H1 (cell line): ENCODE data around the gene ELAPOR1. TPM values are rescaled to one million over a fixed set of nuclear protein-coding genes. Genes with fewer than 3 reads are reported as not detected.

ENCODE experiments used
- CTCF ChIA-PET: fragments of 300-600 bp; sonication (Branson Sonifier 250); formaldehyde crosslinking; loops from one replicate; lab custom pipeline; 2021; ENCODE audit not compliant: partially characterized antibody; lab: Charles Lee
- POLR2A ChIA-PET: fragments of 300-600 bp; sonication (Branson Sonifier 250); formaldehyde crosslinking; loops from one replicate; lab custom pipeline; 2021; ENCODE audit warnings: inconsistent platforms; ENCODE audit not compliant: partially characterized antibody; lab: Charles Lee
- DNase-seq, 2 experiments: peaks; one replicate each; pipeline versions ENCODE4 v3.0.0 to v3.0.0-alpha.2; 2010 to 2022; ENCODE audit warnings: low spot score in 2 of 2, low read depth in 1 of 2, mixed read lengths in 1 of 2
- FAIRE-seq: peaks from 2 replicates; lab custom pipeline; 2011; peaks lifted over from hg19 to GRCh38; lab: Jason Lieb, UNC
- H2AFZ ChIP-seq: 2 replicates; pipeline ENCODE4 v1.8.1; 2012; ENCODE audit warnings: low read length, inconsistent platforms
- H2AK5ac ChIP-seq: 2 replicates; pipeline ENCODE4 v1.6.1; 2013; ENCODE audit warnings: low read depth, low read length
- H2BK120ac ChIP-seq: replicated peaks from 2 replicates; pipeline ENCODE3; 2013; ENCODE audit warnings: low read depth, low read length, inconsistent platforms
- H2BK12ac ChIP-seq: 2 replicates; pipeline ENCODE4 v1.6.1; 2013; ENCODE audit warnings: low read depth, low read length
- H2BK15ac ChIP-seq: 2 replicates; pipeline ENCODE4 v1.6.1; 2013; ENCODE audit warnings: low read length
- H2BK20ac ChIP-seq: 2 replicates; pipeline ENCODE4 v1.6.1; 2013; ENCODE audit warnings: low read length
- H2BK5ac ChIP-seq: 2 replicates; pipeline ENCODE4 v1.6.1; 2013; ENCODE audit warnings: low read depth, low read length
- H3K14ac ChIP-seq: 2 replicates; pipeline ENCODE4 v1.6.1; 2013; ENCODE audit warnings: inconsistent platforms; ENCODE audit not compliant: insufficient read length
- H3K18ac ChIP-seq: 2 replicates; pipeline ENCODE4 v1.6.1; 2013; ENCODE audit warnings: low read length; ENCODE audit errors: extremely low read depth
- H3K23ac ChIP-seq: 2 replicates; pipeline ENCODE4 v1.6.1; 2013; ENCODE audit warnings: inconsistent platforms; ENCODE audit not compliant: insufficient read length
- H3K23me2 ChIP-seq: 2 replicates; pipeline ENCODE4 v1.6.1; 2013; ENCODE audit warnings: low read depth, low read length
- H3K27ac ChIP-seq: 2 replicates; pipeline ENCODE4 v1.6.1; 2011; ENCODE audit warnings: low read depth, low read length, inconsistent platforms
- H3K27me3 ChIP-seq, 4 experiments: replicated peaks in 1 of 4; 1 replicate in 1 of 4; 2 replicates in 3 of 4; pipeline versions ENCODE4 v1.6.1 to v1.8.1; 2011 to 2013; ENCODE audit warnings: low read length in 3 of 4, mild to moderate bottlenecking in 3 of 4, inconsistent platforms in 2 of 4, mixed read lengths in 2 of 4, moderate library complexity in 1 of 4; ENCODE audit not compliant: control insufficient read depth in 3 of 4, insufficient read depth in 3 of 4; ENCODE audit errors: extremely low read depth in 1 of 4
- H3K36me3 ChIP-seq, 4 experiments: 2 replicates each; pipeline versions ENCODE4 v1.6.1 to v1.8.1; 2011 to 2013; ENCODE audit warnings: mild to moderate bottlenecking in 4 of 4, low read length in 3 of 4, moderate library complexity in 2 of 4, control low read depth in 1 of 4, inconsistent platforms in 1 of 4; ENCODE audit not compliant: insufficient read depth in 4 of 4, control insufficient read depth in 2 of 4
- H3K4ac ChIP-seq: replicated peaks from 2 replicates; pipeline ENCODE3; 2013; ENCODE audit warnings: low read length, low read depth, mixed read lengths, inconsistent platforms; ENCODE audit not compliant: insufficient read length
- H3K4me1 ChIP-seq, 4 experiments: replicated peaks in 1 of 4; 1 replicate in 1 of 4; 2 replicates in 3 of 4; pipeline versions ENCODE4 v1.6.1 to v1.8.1; 2011 to 2013; ENCODE audit warnings: low read length in 3 of 4, inconsistent platforms in 2 of 4, mixed read lengths in 1 of 4; ENCODE audit not compliant: insufficient read depth in 4 of 4, control insufficient read depth in 3 of 4
- H3K4me2 ChIP-seq, 2 experiments: 2 replicates each; pipeline versions ENCODE4 v1.6.1 to v1.8.1; 2011 to 2013; ENCODE audit warnings: low read depth in 2 of 2, low read length in 2 of 2, control low read depth in 1 of 2, inconsistent platforms in 1 of 2, mild to moderate bottlenecking in 1 of 2; ENCODE audit not compliant: insufficient read depth in 1 of 2
- H3K4me3 ChIP-seq, 4 experiments: fragments of 200-600, 300-600 bp in 1 of 4; sonication (generic), shearing (Covaris generic), sonication (Bioruptor Twin) in 1 of 4; 2 replicates each; pipeline versions ENCODE4 v1.5.1 to v1.8.1; 2011 to 2016; ENCODE audit warnings: low read length in 4 of 4, low read depth in 3 of 4, control low read depth in 2 of 4, inconsistent platforms in 2 of 4, mild to moderate bottlenecking in 2 of 4, mixed read lengths in 1 of 4, moderate library complexity in 1 of 4; ENCODE audit not compliant: insufficient read depth in 2 of 4; ENCODE audit errors: extremely low read depth in 1 of 4
- H3K56ac ChIP-seq: replicated peaks from 2 replicates; pipeline ENCODE3; 2013; ENCODE audit warnings: low read depth, mild to moderate bottlenecking, mixed read lengths, low read length, inconsistent platforms; ENCODE audit not compliant: insufficient read length
- H3K79me1 ChIP-seq: 2 replicates; pipeline ENCODE4 v1.6.1; 2013; ENCODE audit warnings: low read depth, low read length, control low read depth
- H3K79me2 ChIP-seq, 2 experiments: 2 replicates each; pipeline versions ENCODE4 v1.6.1 to v1.8.1; 2012 to 2013; ENCODE audit warnings: low read length in 2 of 2, mild to moderate bottlenecking in 2 of 2, inconsistent platforms in 1 of 2; ENCODE audit not compliant: insufficient read depth in 2 of 2, control insufficient read depth in 1 of 2
- H3K9ac ChIP-seq, 4 experiments: replicated peaks in 1 of 4; 1 replicate in 1 of 4; 2 replicates in 3 of 4; pipeline versions ENCODE4 v1.6.1 to v1.8.1; 2011 to 2013; ENCODE audit warnings: low read depth in 3 of 4, low read length in 3 of 4, control low read depth in 2 of 4, mild to moderate bottlenecking in 2 of 4, moderate library complexity in 2 of 4, inconsistent platforms in 1 of 4; ENCODE audit errors: extremely low read depth in 1 of 4
- H3K9me3 ChIP-seq, 2 experiments: 2 replicates each; pipeline versions ENCODE4 v1.6.1 to v1.8.1; 2012 to 2013; ENCODE audit warnings: mild to moderate bottlenecking in 2 of 2, moderate library complexity in 2 of 2, control low read depth in 1 of 2, inconsistent platforms in 1 of 2, low read depth in 1 of 2, low read length in 1 of 2, mixed read lengths in 1 of 2; ENCODE audit not compliant: insufficient read depth in 2 of 2
- H4K20me1 ChIP-seq, 2 experiments: replicated peaks in 1 of 2; 2 replicates each; pipeline versions ENCODE3 to v1.8.1; 2011 to 2013; ENCODE audit warnings: inconsistent platforms in 2 of 2, low read length in 2 of 2, mild to moderate bottlenecking in 1 of 2; ENCODE audit not compliant: insufficient read depth in 2 of 2, control insufficient read depth in 1 of 2
- H4K5ac ChIP-seq: 2 replicates; pipeline ENCODE4 v1.6.1; 2013; ENCODE audit warnings: low read length, low read depth, mixed read lengths, inconsistent platforms; ENCODE audit not compliant: insufficient read length
- H4K8ac ChIP-seq: 2 replicates; pipeline ENCODE4 v1.8.0; 2013; ENCODE audit warnings: mild to moderate bottlenecking, moderate library complexity, low read length, inconsistent platforms; ENCODE audit not compliant: insufficient read depth; ENCODE audit errors: extremely low read depth
- H4K91ac ChIP-seq: replicated peaks from 2 replicates; pipeline ENCODE3; 2013; ENCODE audit warnings: low read length, mixed read lengths, inconsistent platforms; ENCODE audit not compliant: insufficient read length
- CBX5 ChIP-seq: fragments of 300-800, 300-1000 bp; sonication (generic); IDR thresholded peaks from 2 replicates; pipeline ENCODE4 v1.7.1; 2016; ENCODE audit warnings: antibody characterized with exemption, low read length, low read depth
- E2F6 ChIP-seq: IDR thresholded peaks from 2 replicates; pipeline ENCODE4 v1.6.1; 2012; ENCODE audit warnings: inconsistent platforms
- GTF2F1 ChIP-seq: IDR thresholded peaks from 2 replicates; pipeline ENCODE4 v1.6.1; 2012; ENCODE audit warnings: low read depth, low read length, improper control_type of control experiment, borderline replicate concordance
- HDAC2 ChIP-seq, 2 experiments: fragments of 300-600 bp in 1 of 2; sonication (generic) in 1 of 2; IDR thresholded peaks; 2 replicates each; pipeline ENCODE4 v1.6.1; 2011 to 2012; ENCODE audit warnings: low read depth in 2 of 2, low read length in 2 of 2, mild to moderate bottlenecking in 2 of 2, moderate library complexity in 2 of 2, borderline replicate concordance in 1 of 2, inconsistent platforms in 1 of 2
- KDM5A ChIP-seq: fragments of 200-600 bp; IDR thresholded peaks from 2 replicates; pipeline ENCODE4 v1.7.1; 2012; ENCODE audit warnings: mild to moderate bottlenecking, low read length, inconsistent platforms, mixed read lengths
- RFX5 ChIP-seq: IDR thresholded peaks from 2 replicates; pipeline ENCODE4 v1.6.1; 2011; ENCODE audit warnings: low read depth, low read length, improper control_type of control experiment, borderline replicate concordance
- SIX5 ChIP-seq: IDR thresholded peaks from 2 replicates; pipeline ENCODE4 v1.6.1; 2011; ENCODE audit warnings: mild to moderate bottlenecking, low read depth, low read length
- SP2 ChIP-seq: IDR thresholded peaks from 2 replicates; pipeline ENCODE4 v1.6.1; 2012; ENCODE audit warnings: mild to moderate bottlenecking, low read length, inconsistent platforms
- WGBS, 2 experiments: shearing (Covaris generic) in 1 of 2; methylation state at CpG; one replicate each; pipeline versions ENCODE4 v1.1.6 to v1.1.7; 2013 to 2015; ENCODE audit warnings: low lambda C conversion rate in 2 of 2, mixed read lengths in 2 of 2, inconsistent platforms in 1 of 2, low coverage in 1 of 2, missing lambda C conversion rate in 1 of 2; ENCODE audit not compliant: insufficient replicate concordance in 2 of 2, insufficient coverage in 1 of 2, insufficient read length in 1 of 2; ENCODE audit errors: extremely low coverage in 1 of 2, missing lambda C conversion rate in 1 of 2; 5-methylcytosine and 5-hydroxymethylcytosine counted together
- polyA plus RNA-seq, 7 experiments: library from polyadenylated mRNA; depleted of rRNA in 3 of 7; stranded (reverse) in 5 of 7; unstranded in 2 of 7; fragments of >200 nt in 5 of 7; fragments of 200-250 nt in 2 of 7; gene quantifications; 1 replicate in 5 of 7; 2 replicates in 1 of 7; 4 replicates in 1 of 7; pipeline versions ENCODE4 v1.2.1 to v1.2.3, GENCODE V29; 2011 to 2013; ENCODE audit warnings: missing spikeins in 2 of 7, mixed read lengths in 2 of 7
- total RNA-seq: library from RNA; stranded (reverse); fragmentation: NEBNext Ultra II Directional; extraction: Animal tissue kit (Norgen Biotek cat#: 25700); gene quantifications from 2 replicates; pipeline ENCODE4 v1.2.1, GENCODE V29; 2021

ELAPOR1 gene
- total and polyA plus RNA-seq, 2 of the 8 experiments (the other 6 are each of a cell fraction or from before 2014, with no cell fraction given): 1.2 to 2.5 TPM

DNA sequence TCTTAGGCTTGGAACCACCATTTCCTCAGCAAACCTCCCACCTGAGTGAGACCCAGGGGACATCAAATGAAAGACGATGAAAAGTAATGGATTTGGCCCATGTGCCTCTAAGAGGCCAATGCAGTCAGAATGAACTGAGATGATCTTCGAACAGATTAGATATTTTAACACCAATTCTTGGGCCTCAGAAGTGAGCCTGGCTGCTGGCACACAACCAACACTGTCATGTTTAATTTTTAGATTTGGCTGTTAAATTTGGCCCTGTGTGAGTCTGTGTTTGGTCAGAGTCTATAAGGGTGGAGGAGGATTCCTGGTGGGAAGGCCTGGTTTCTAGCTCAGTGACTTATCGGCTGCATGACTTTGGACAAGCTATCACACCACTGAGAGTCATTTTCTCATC lies 45.4 kb downstream of the ELAPOR1 start:
- no peak overlapping the region for H2BK120ac ChIP-seq
- no peak overlapping the region for H2AK5ac ChIP-seq
- no peak overlapping the region for H2BK20ac ChIP-seq
- no peaks in the 10 kb centered on the region for H3K9me3 ChIP-seq
- H3K36me3 ChIP-seq: no peaks in the 10 kb centered on the region
- no peak overlapping the region for H3K56ac ChIP-seq
- no peaks in the 10 kb centered on the region for H3K27me3 ChIP-seq
- CTCF ChIA-PET: interaction anchor here (0.9 kb wide), 1 partner anchor 220 kb away, joined by 4 read pairs; no protein-coding TSS in a partner anchor
- no peak overlapping the region for H3K18ac ChIP-seq
- no peak overlapping the region for H3K14ac ChIP-seq
- peaks cover 0 to 3% (median 0%) of the 10 kb centered on the region in 4 experiments; a peak in 1 of 7 replicates for H3K4me1 ChIP-seq
- H3K9ac ChIP-seq: no peak overlapping the region
- no peak overlapping the region for H2AFZ ChIP-seq
- no peaks in the 10 kb centered on the region for H4K20me1 ChIP-seq
- no peak overlapping the region for H2BK15ac ChIP-seq
- no peak overlapping the region for H3K23ac ChIP-seq
- H3K79me1 ChIP-seq: no peaks in the 10 kb centered on the region
- H2BK5ac ChIP-seq: no peak overlapping the region
- no peak overlapping the region for H4K8ac ChIP-seq
- WGBS, 2 experiments: 82% methylated on average over 3 of the region's 3 CpGs; no CpG with 5 or more reads in 1 of the 2 experiments
- H4K5ac ChIP-seq: no peak overlapping the region
- no peak overlapping the region for H3K4ac ChIP-seq
- H3K27ac ChIP-seq: no peak overlapping the region
- H3K4me2 ChIP-seq: no peak overlapping the region
- FAIRE-seq (no peak), DNase-seq (no peak)
- H3K23me2 ChIP-seq: no peaks in the 10 kb centered on the region
- POLR2A ChIA-PET: no interaction called here
- no peak overlapping the region for H3K4me3 ChIP-seq
- H2BK12ac ChIP-seq: no peak overlapping the region
- no peaks in the 10 kb centered on the region for H3K79me2 ChIP-seq
- no peak overlapping the region for H4K91ac ChIP-seq
- TF ChIP-seq SP2: no peak
- TF ChIP-seq HDAC2 (IDR thresholded peaks at IDR 0.05; ENCODE audit: borderline replicate concordance in 1 of 2, low read depth in 2 of 2, low read length in 2 of 2): no peak
- TF ChIP-seq KDM5A: no peak
- TF ChIP-seq RFX5: no peak
- no peak for TF ChIP-seq CBX5
- TF ChIP-seq GTF2F1: no peak
- no peak for TF ChIP-seq SIX5
- no peak for TF ChIP-seq E2F6
